ENCODE measurements around the gene CCDC185. TPM values are rescaled to one million over a fixed set of nuclear protein-coding genes. Genes with fewer than 3 reads are reported as not detected.

The CCDC185 gene
- total RNA-seq, 1 donor, result not detected

- TF ChIP-seq CTCF (IDR thresholded peaks at IDR 0.05; ENCODE audit: extremely low read depth, low read depth, low read length), result no peak
- DNase-seq (ENCODE audit: insufficient read length, low spot score, missing footprints), result no peak
- Histone ChIP-seq H3K27ac (ENCODE audit: low read depth, low read length) (no peak overlapping the region), H3K9me3 (ENCODE audit: low read depth, low read length) (no peaks in the 10 kb centered on the region), H3K4me1 (ENCODE audit: insufficient read depth, low read length) (no peaks in the 10 kb centered on the region), H3K79me2 (ENCODE audit: insufficient read depth, low read length) (no peaks in the 10 kb centered on the region), H4K20me1 (ENCODE audit: insufficient read depth, low read length) (no peaks in the 10 kb centered on the region), H3K36me3 (ENCODE audit: insufficient read depth, low read length) (no peaks in the 10 kb centered on the region), H3K4me2 (ENCODE audit: insufficient read depth, low read length) (no peak overlapping the region), H2AFZ (ENCODE audit: low read length) (no peak overlapping the region), H3K4me3 (ENCODE audit: insufficient read depth, low read length) (no peak overlapping the region), H3K27me3 (ENCODE audit: insufficient read depth, low read length) (peaks cover 18% of the 10 kb centered on the region)
Measured at GRCh38 chr1:223346311-223346710, 46.9 kb upstream of the CCDC185 start.

GRCh38 chr1:223347583-223347982, 45.6 kb upstream of the CCDC185 start:
- Histone ChIP-seq H3K27me3 (ENCODE audit: insufficient read depth, low read length) (peaks cover 25% of the 10 kb centered on the region), H3K4me3 (ENCODE audit: insufficient read depth, low read length) (no peak overlapping the region), H2AFZ (ENCODE audit: low read length) (no peak overlapping the region), H3K36me3 (ENCODE audit: insufficient read depth, low read length) (no peaks in the 10 kb centered on the region), H3K27ac (ENCODE audit: low read depth, low read length) (no peak overlapping the region), H3K4me2 (ENCODE audit: insufficient read depth, low read length) (no peak overlapping the region), H3K79me2 (ENCODE audit: insufficient read depth, low read length) (no peaks in the 10 kb centered on the region), H4K20me1 (ENCODE audit: insufficient read depth, low read length) (no peaks in the 10 kb centered on the region), H3K9me3 (ENCODE audit: low read depth, low read length) (no peaks in the 10 kb centered on the region), H3K4me1 (ENCODE audit: insufficient read depth, low read length) (no peaks in the 10 kb centered on the region)
- no peak for DNase-seq (ENCODE audit: insufficient read length, low spot score, missing footprints)
- no peak for TF ChIP-seq CTCF (IDR thresholded peaks at IDR 0.05; ENCODE audit: extremely low read depth, low read depth, low read length)

- Histone ChIP-seq H3K36me3 (ENCODE audit: insufficient read depth, low read length) (no peaks in the 10 kb centered on the region), H2AFZ (ENCODE audit: low read length) (no peak overlapping the region), H3K4me2 (ENCODE audit: insufficient read depth, low read length) (no peak overlapping the region), H3K4me1 (ENCODE audit: insufficient read depth, low read length) (no peaks in the 10 kb centered on the region), H3K4me3 (ENCODE audit: insufficient read depth, low read length) (no peak overlapping the region), H3K27me3 (ENCODE audit: insufficient read depth, low read length) (peaks cover 32% of the 10 kb centered on the region), H3K9me3 (ENCODE audit: low read depth, low read length) (no peaks in the 10 kb centered on the region), H3K79me2 (ENCODE audit: insufficient read depth, low read length) (no peaks in the 10 kb centered on the region), H4K20me1 (ENCODE audit: insufficient read depth, low read length) (no peaks in the 10 kb centered on the region), H3K27ac (ENCODE audit: low read depth, low read length) (no peak overlapping the region)
- no peak for DNase-seq (ENCODE audit: insufficient read length, low spot score, missing footprints)
- TF ChIP-seq CTCF (IDR thresholded peaks at IDR 0.05; ENCODE audit: extremely low read depth, low read depth, low read length), result no peak
Measured at GRCh38 chr1:223348439-223348838, 44.8 kb upstream of the CCDC185 start.

GRCh38 chr1:223349241-223349640, 44.0 kb upstream of the CCDC185 start:
- no peaks in the 10 kb centered on the region for H3K36me3 ChIP-seq (ENCODE audit: insufficient read depth, low read length)
- no peak overlapping the region for H3K4me3 ChIP-seq (ENCODE audit: insufficient read depth, low read length)

More at GRCh38 chr1:223349241-223349640, 44.0 kb upstream of the CCDC185 start:
- Histone ChIP-seq H3K4me1 (ENCODE audit: insufficient read depth, low read length) (no peaks in the 10 kb centered on the region), H3K9me3 (ENCODE audit: low read depth, low read length) (no peaks in the 10 kb centered on the region), H3K4me2 (ENCODE audit: insufficient read depth, low read length) (no peak overlapping the region), H4K20me1 (ENCODE audit: insufficient read depth, low read length) (no peaks in the 10 kb centered on the region), H3K27me3 (ENCODE audit: insufficient read depth, low read length) (peaks cover 39% of the 10 kb centered on the region), H3K79me2 (ENCODE audit: insufficient read depth, low read length) (no peaks in the 10 kb centered on the region), H2AFZ (ENCODE audit: low read length) (no peak overlapping the region), H3K27ac (ENCODE audit: low read depth, low read length) (no peak overlapping the region)
- no peak for DNase-seq (ENCODE audit: insufficient read length, low spot score, missing footprints)
- TF ChIP-seq CTCF (IDR thresholded peaks at IDR 0.05; ENCODE audit: extremely low read depth, low read depth, low read length), result no peak

All from osteoblast (primary cell).